HEK293 (cell line): Measurements from ENCODE around the gene OPA3.

Source experiments
- CTCF ChIA-PET: fragments of 350-600 bp; formaldehyde crosslinking; extraction: SDS; loops from one replicate; lab custom pipeline; 2021; ENCODE audit warnings: antibody characterized with exemption; lab: Yijun Ruan, JAX
- POLR2A ChIA-PET: fragments of 300-600 bp; formaldehyde crosslinking; extraction: SDS; loops from one replicate; lab custom pipeline; 2020; ENCODE audit warnings: antibody characterized with exemption, inconsistent platforms; lab: Yijun Ruan, JAX
- H3K27ac ChIP-seq: fragments of 200-500 bp; sonication (Bioruptor generic); 2 replicates; pipeline ENCODE4 v1.5.1; 2014; ENCODE audit warnings: low read depth, low read length, control low read depth, inconsistent platforms; ENCODE audit errors: extremely low read depth
- H3K36me3 ChIP-seq, 2 experiments: fragments of 200-500 bp in 1 of 2; sonication (Bioruptor generic) in 1 of 2; 1 replicate in 1 of 2; 2 replicates in 1 of 2; pipeline ENCODE4 v1.5.1; 2014 to 2017; ENCODE audit warnings: inconsistent platforms in 2 of 2, low read length in 2 of 2; ENCODE audit not compliant: control insufficient read depth in 2 of 2, insufficient read depth in 1 of 2
- H3K4me1 ChIP-seq: fragments of 200-500 bp; sonication (Bioruptor generic); 2 replicates; pipeline ENCODE4 v1.5.1; 2014; ENCODE audit warnings: mild to moderate bottlenecking, low read length, inconsistent platforms; ENCODE audit not compliant: control insufficient read depth, insufficient read depth
- H3K4me3 ChIP-seq: 2 replicates; pipeline ENCODE4 v1.5.1; 2011; ENCODE audit warnings: low read depth, mild to moderate bottlenecking, control low read depth, low read length, moderate library complexity
- H3K9me3 ChIP-seq: fragments of 200-500 bp; sonication (Bioruptor generic); 2 replicates; pipeline ENCODE4 v1.5.1; 2014; ENCODE audit warnings: low read depth, low read length, inconsistent platforms; ENCODE audit not compliant: control insufficient read depth, insufficient read depth
- KLF1 ChIP-seq: fragments of 450-650 bp; formaldehyde crosslinking; IDR thresholded peaks from 2 replicates; pipeline ENCODE4 v1.5.1; 2016; ENCODE audit warnings: missing biosample characterization, missing genetic modification characterization
- KLF10 ChIP-seq: fragments of 450-650 bp; IDR thresholded peaks from 2 replicates; pipeline ENCODE4 v1.5.1; 2018; ENCODE audit warnings: missing biosample characterization, mild to moderate bottlenecking, missing genetic modification characterization
- KLF16 ChIP-seq: fragments of 450-650 bp; formaldehyde crosslinking; IDR thresholded peaks from 2 replicates; pipeline ENCODE4 v1.5.1; 2017; ENCODE audit warnings: missing biosample characterization, missing genetic modification characterization
- KLF8 ChIP-seq: fragments of 450-650 bp; formaldehyde crosslinking; IDR thresholded peaks from 2 replicates; pipeline ENCODE4 v1.5.1; 2016; ENCODE audit warnings: missing biosample characterization, missing genetic modification characterization
- ZNF10 ChIP-seq: fragments of 450-650 bp; formaldehyde crosslinking; IDR thresholded peaks from 2 replicates; pipeline ENCODE4 v1.5.1; 2017; ENCODE audit warnings: missing biosample characterization, missing genetic modification characterization
- ZNF146 ChIP-seq: fragments of 450-650 bp; formaldehyde crosslinking; IDR thresholded peaks from 2 replicates; pipeline ENCODE4 v1.5.1; 2016; ENCODE audit warnings: missing biosample characterization, missing genetic modification characterization
- ZNF169 ChIP-seq: fragments of 450-650 bp; formaldehyde crosslinking; IDR thresholded peaks from 2 replicates; pipeline ENCODE4 v1.5.1; 2016; ENCODE audit warnings: missing biosample characterization, missing genetic modification characterization
- ZNF214 ChIP-seq: fragments of 450-650 bp; formaldehyde crosslinking; IDR thresholded peaks from 2 replicates; pipeline ENCODE4 v1.5.1; 2017; ENCODE audit warnings: missing biosample characterization, mild to moderate bottlenecking, missing genetic modification characterization, borderline replicate concordance
- ZNF292 ChIP-seq: fragments of 450-650 bp; formaldehyde crosslinking; IDR thresholded peaks from 2 replicates; pipeline ENCODE4 v1.5.1; 2016; ENCODE audit warnings: low read depth, missing biosample characterization, missing genetic modification characterization, borderline replicate concordance
- ZNF514 ChIP-seq: fragments of 450-650 bp; formaldehyde crosslinking; IDR thresholded peaks from 2 replicates; pipeline ENCODE4 v1.5.1; 2016; ENCODE audit warnings: missing biosample characterization, missing genetic modification characterization
- ZNF521 ChIP-seq: fragments of 450-650 bp; formaldehyde crosslinking; IDR thresholded peaks from 2 replicates; pipeline ENCODE4 v1.5.1; 2017; ENCODE audit warnings: missing biosample characterization, mild to moderate bottlenecking, missing genetic modification characterization
- ZNF544 ChIP-seq: fragments of 450-650 bp; formaldehyde crosslinking; IDR thresholded peaks from 2 replicates; pipeline ENCODE4 v1.5.0; 2017; ENCODE audit warnings: missing biosample characterization, missing genetic modification characterization
- ZNF571 ChIP-seq: fragments of 450-650 bp; formaldehyde crosslinking; IDR thresholded peaks from 2 replicates; pipeline ENCODE4 v1.5.0; 2017; ENCODE audit warnings: missing biosample characterization, missing genetic modification characterization
- ZNF621 ChIP-seq: fragments of 450-650 bp; formaldehyde crosslinking; IDR thresholded peaks from 2 replicates; pipeline ENCODE4 v1.5.1; 2017; ENCODE audit warnings: missing biosample characterization, missing genetic modification characterization
- ZNF645 ChIP-seq: fragments of 450-650 bp; formaldehyde crosslinking; IDR thresholded peaks from 2 replicates; pipeline ENCODE4; 2016; ENCODE audit warnings: missing biosample characterization, missing genetic modification characterization
- ZNF664 ChIP-seq: fragments of 450-650 bp; formaldehyde crosslinking; IDR thresholded peaks from 2 replicates; pipeline ENCODE4 v1.5.1; 2016; ENCODE audit warnings: missing biosample characterization, missing genetic modification characterization
- ZSCAN16 ChIP-seq: fragments of 450-650 bp; formaldehyde crosslinking; IDR thresholded peaks from 2 replicates; pipeline ENCODE4 v1.5.1; 2016; ENCODE audit warnings: missing biosample characterization, missing genetic modification characterization
- TF ChIP-seq, protein P1 (sequence below): fragments of 450-650 bp; formaldehyde crosslinking; optimal IDR thresholded peaks from 2 replicates; pipeline ENCODE3; 2016; ENCODE audit warnings: missing biosample characterization, mild to moderate bottlenecking, missing genetic modification characterization
- TF ChIP-seq, protein P2 (sequence below): fragments of 450-650 bp; formaldehyde crosslinking; IDR thresholded peaks from 2 replicates; pipeline ENCODE4 v1.5.1; 2016; ENCODE audit warnings: missing biosample characterization, missing genetic modification characterization
- TF ChIP-seq, protein P3 (sequence below): fragments of 450-650 bp; formaldehyde crosslinking; IDR thresholded peaks from 2 replicates; pipeline ENCODE4 v1.5.1; 2016; ENCODE audit warnings: missing biosample characterization, missing genetic modification characterization

Gene OPA3

DNA sequence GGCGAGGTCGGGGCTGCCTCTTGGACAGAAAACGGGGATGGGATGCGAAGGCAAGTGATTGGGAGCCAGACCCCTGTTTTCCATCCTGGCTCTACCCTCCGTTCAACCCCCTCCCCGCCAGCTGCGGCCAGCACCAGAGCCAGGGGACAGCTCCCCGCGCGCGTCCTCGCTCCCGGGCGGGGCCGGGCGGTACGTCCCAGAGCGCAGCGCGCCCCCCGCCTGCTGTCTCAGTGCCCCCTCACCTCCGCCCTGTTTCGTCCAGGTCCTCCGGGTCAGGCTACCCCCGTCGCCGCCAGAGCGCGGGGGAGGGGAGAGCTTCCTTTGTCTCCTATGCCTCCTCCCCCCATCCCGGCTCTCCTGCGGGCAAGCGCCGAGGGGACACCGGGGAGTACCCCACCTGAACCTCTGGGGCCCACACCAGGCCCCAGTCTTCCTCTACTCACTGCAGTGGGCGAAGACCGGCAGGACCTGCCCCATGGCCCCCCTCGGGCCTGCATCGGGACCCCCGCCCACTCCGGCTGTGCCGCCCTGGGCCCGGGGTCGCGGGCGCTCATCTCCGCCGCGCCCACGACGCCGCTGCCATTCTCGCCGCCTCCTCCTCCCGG, 88.2 kb downstream of the OPA3 start (continued):
- TF ChIP-seq, protein P1, sequence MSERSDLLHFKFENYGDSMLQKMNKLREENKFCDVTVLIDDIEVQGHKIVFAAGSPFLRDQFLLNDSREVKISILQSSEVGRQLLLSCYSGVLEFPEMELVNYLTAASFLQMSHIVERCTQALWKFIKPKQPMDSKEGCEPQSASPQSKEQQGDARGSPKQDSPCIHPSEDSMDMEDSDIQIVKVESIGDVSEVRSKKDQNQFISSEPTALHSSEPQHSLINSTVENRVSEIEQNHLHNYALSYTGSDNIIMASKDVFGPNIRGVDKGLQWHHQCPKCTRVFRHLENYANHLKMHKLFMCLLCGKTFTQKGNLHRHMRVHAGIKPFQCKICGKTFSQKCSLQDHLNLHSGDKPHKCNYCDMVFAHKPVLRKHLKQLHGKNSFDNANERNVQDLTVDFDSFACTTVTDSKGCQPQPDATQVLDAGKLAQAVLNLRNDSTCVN (tag by site-specific recombination), result peak; percentile 92
- no peak for TF ChIP-seq ZNF214 (tag by site-specific recombination)
- TF ChIP-seq KLF16, result peak; percentile 43; the same call in 1 of the 2 replicates

GRCh38 chr19:45495178-45495577, 89.4 kb downstream of the OPA3 start:
- no peak for TF ChIP-seq ZNF169 (tag by site-specific recombination)
- TF ChIP-seq ZSCAN16, result no peak
- TF ChIP-seq ZNF571, result no peak
- TF ChIP-seq ZNF514 (tag by site-specific recombination), result no peak
- no peak for TF ChIP-seq ZNF645 (tag by site-specific recombination)
- TF ChIP-seq, all 188 proteins: peak for 0
- Histone ChIP-seq H3K4me1 (peaks cover 6% of the 10 kb centered on the region), H3K4me3 (no peak overlapping the region), H3K9me3 (no peaks in the 10 kb centered on the region), H3K27ac (no peak overlapping the region), H3K36me3 (no peaks in the 10 kb centered on the region)
- CTCF ChIA-PET, result interaction anchor here (0.8 to 3.2 kb wide), 7 partner anchors 9 to 147 kb away, joined by 3 to 39 read pairs (median 13); no protein-coding TSS in a partner anchor
- POLR2A ChIA-PET, result interaction anchor here (0.6 to 1.5 kb wide), 2 partner anchors 10 to 41 kb away, joined by 3 to 4 read pairs; no protein-coding TSS in a partner anchor

DNA sequence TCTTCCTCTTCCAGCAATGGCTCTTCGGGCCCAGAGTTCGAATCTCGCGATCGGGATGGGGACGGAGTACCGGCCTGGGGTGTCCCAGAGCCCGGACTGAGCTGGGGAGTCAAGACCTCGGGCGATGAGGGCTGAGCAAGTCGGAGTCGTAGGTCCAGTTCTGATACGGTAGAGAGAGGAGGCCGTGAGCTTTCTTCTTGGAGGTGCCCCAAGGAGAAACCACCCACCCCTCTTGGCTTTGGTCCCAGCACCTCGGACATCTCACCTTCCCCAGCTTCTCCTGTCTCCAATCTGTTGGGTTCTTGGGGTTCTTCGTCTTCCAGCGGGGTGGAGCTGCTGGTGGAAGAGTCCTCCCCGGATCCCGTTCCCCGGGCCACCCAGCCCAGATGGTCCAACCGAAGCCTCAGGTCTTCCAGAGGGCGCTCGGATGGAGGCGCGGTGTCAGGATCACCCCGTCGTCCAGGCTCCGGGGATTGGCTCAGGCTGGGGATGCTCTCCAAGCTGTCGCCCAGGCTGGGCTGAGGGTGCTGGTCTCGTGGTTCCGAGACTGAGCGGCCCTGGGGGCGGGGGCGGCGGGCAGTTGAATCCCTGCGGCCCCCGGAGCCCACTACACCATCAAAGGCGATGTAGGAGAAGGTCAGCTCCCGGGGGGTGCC, 90.2 kb downstream of the OPA3 start:
- no peaks in the 10 kb centered on the region for H3K36me3 ChIP-seq
- ChIA-PET POLR2A (no interaction called here), CTCF (interaction anchor here (0.5 to 3.2 kb wide), 8 partner anchors 8 to 369 kb away, joined by 3 to 39 read pairs (median 13); partner anchors contain the start of gene SYMPK)
- H3K4me1 ChIP-seq, result peaks cover 6% of the 10 kb centered on the region
- no peak for TF ChIP-seq ZNF10
- TF ChIP-seq ZNF521, result no peak
- peak; percentile 6; the same call in 1 of the 2 replicates for TF ChIP-seq KLF10 (tag by site-specific recombination)
- no peak for TF ChIP-seq KLF8 (tag by site-specific recombination)
- H3K4me3 ChIP-seq, result no peak overlapping the region
- H3K9me3 ChIP-seq, result no peaks in the 10 kb centered on the region
- no peak overlapping the region for H3K27ac ChIP-seq

DNA sequence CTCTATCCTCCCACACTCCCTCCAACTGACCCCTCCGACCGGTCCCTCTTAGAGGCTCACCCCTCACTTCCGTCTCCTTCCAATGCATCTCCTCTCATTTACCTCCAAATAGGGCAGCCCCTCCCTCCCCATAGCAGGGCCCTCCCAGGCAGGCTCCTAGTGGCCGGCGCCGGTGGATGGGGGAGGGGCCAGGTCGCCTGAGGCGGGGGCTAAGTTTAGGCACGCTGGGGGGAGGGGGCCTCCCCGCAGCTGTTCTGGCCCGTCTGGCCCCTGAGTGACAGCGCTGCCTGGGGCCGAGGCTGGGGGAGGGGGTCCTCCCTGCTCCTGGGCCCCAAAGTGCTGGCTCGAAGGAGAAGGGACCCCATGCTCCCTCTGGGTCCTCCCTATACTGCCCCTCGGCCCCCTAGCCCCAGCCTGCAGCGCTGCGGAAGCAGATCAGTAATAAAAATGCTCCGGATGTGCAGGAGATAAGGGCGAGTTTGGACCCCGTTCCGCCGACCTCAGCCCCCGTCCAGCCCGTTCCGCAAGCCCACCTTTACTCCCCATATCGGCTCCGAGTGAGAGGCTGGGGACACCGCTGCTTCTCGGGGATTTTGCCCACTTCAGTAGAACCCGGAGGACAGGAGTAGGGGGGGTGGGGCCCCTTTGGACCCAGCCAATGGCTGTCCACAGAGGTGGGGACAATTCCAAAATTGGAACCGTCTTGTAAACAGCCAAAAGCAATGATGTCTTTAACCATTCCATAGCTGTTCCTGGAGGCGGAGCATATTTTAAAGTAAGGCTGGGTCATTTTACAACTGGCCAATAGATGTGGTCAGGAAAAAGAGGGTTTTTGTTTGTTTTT, 91.8 kb downstream of the OPA3 start:
- CTCF ChIA-PET, result interaction anchor here (0.5 to 1.1 kb wide), 13 partner anchors 8 to 311 kb away, joined by 3 to 6 read pairs (median 3); partner anchors contain the start of genes FBXO46 and QPCTL
- peaks cover 6% of the 10 kb centered on the region for H3K4me1 ChIP-seq
- peak overlapping the region; percentile 61 for H3K4me3 ChIP-seq
- H3K27ac ChIP-seq, result peak overlapping the region; percentile 50; the same call in 1 of the 2 replicates
- no peaks in the 10 kb centered on the region for H3K36me3 ChIP-seq
- POLR2A ChIA-PET, result interaction anchor here (0.6 to 1.5 kb wide), 2 partner anchors 14 to 90 kb away, joined by 3 read pairs; no protein-coding TSS in a partner anchor
- no peaks in the 10 kb centered on the region for H3K9me3 ChIP-seq
- no peak for TF ChIP-seq ZNF544 (tag by site-specific recombination)
- TF ChIP-seq, protein P2, sequence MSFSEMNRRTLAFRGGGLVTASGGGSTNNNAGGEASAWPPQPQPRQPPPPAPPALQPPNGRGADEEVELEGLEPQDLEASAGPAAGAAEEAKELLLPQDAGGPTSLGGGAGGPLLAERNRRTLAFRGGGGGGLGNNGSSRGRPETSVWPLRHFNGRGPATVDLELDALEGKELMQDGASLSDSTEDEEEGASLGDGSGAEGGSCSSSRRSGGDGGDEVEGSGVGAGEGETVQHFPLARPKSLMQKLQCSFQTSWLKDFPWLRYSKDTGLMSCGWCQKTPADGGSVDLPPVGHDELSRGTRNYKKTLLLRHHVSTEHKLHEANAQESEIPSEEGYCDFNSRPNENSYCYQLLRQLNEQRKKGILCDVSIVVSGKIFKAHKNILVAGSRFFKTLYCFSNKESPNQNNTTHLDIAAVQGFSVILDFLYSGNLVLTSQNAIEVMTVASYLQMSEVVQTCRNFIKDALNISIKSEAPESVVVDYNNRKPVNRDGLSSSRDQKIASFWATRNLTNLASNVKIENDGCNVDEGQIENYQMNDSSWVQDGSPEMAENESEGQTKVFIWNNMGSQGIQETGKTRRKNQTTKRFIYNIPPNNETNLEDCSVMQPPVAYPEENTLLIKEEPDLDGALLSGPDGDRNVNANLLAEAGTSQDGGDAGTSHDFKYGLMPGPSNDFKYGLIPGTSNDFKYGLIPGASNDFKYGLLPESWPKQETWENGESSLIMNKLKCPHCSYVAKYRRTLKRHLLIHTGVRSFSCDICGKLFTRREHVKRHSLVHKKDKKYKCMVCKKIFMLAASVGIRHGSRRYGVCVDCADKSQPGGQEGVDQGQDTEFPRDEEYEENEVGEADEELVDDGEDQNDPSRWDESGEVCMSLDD (tag by site-specific recombination), result peak; percentile 81
- TF ChIP-seq ZNF292 (tag by site-specific recombination), result no peak
- TF ChIP-seq KLF1 (tag by site-specific recombination), result 0 out of 2 replicates have a peak, but pooled peaks have one; percentile 12
- no peak for TF ChIP-seq ZNF621
- TF ChIP-seq ZNF146 (tag by site-specific recombination), result no peak
- no peak for TF ChIP-seq ZNF10
- no peak for TF ChIP-seq ZNF664 (tag by site-specific recombination)
- TF ChIP-seq, protein P3, sequence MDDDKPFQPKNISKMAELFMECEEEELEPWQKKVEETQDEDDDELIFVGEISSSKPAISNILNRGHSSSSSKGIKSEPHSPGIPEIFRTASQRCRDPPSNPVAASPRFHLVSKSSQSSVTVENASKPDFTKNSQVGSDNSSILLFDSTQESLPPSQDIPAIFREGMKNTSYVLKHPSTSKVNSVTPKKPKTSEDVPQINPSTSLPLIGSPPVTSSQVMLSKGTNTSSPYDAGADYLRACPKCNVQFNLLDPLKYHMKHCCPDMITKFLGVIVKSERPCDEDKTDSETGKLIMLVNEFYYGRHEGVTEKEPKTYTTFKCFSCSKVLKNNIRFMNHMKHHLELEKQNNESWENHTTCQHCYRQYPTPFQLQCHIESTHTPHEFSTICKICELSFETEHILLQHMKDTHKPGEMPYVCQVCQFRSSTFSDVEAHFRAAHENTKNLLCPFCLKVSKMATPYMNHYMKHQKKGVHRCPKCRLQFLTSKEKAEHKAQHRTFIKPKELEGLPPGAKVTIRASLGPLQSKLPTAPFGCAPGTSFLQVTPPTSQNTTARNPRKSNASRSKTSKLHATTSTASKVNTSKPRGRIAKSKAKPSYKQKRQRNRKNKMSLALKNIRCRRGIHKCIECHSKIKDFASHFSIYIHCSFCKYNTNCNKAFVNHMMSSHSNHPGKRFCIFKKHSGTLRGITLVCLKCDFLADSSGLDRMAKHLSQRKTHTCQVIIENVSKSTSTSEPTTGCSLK (tag by site-specific recombination), result no peak
